ENCODE measurements around the gene TGDS. TPM values are rescaled to one million over a fixed set of nuclear protein-coding genes. Genes with fewer than 3 reads are reported as not detected.
"Not testable (repeated sequence)": the region's sequence is repeated elsewhere in the genome, so short reads cannot be mapped to it uniquely, and the experiment has no call there.

TGDS gene, protein sequence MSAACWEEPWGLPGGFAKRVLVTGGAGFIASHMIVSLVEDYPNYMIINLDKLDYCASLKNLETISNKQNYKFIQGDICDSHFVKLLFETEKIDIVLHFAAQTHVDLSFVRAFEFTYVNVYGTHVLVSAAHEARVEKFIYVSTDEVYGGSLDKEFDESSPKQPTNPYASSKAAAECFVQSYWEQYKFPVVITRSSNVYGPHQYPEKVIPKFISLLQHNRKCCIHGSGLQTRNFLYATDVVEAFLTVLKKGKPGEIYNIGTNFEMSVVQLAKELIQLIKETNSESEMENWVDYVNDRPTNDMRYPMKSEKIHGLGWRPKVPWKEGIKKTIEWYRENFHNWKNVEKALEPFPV
- 21.6 TPM for total RNA-seq

GRCh38 chr13:94595950-94596574 is at the start of gene TGDS:
Gene TGDS (minus strand): TSS chr13:94596152. CDS start chr13:94596136, 16 bp downstream.
- peak; percentile 91 for DNase-seq

GRCh38 chr13:94641409-94641941 is 45.5 kb upstream of the TGDS start:
- DNase-seq = peak; percentile 75

DNA sequence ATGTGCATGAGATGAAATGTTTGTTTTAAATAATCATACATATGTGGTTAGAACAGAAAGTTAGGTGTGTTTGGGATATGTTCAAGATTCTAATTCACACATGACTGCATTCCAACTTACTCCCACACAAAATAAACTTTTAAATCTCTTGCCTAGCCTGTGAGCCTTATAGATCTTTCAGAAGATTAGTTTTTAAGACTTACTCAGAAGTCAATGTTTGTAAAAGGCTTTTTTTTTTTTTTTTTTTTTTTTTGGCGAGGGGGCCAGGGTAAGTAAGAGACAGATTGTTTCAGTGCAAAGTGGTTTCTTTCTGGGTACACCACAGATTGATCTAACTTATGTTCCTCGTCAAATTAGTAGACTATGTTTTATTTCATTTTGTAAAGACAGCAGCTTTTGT is 44.8 kb upstream of the TGDS start:
- no peak for DNase-seq

GRCh38 chr13:94637677-94638076 is 41.7 kb upstream of the TGDS start:
- DNase-seq = not testable (repeated sequence)

- no peak for DNase-seq
Measured at GRCh38 chr13:94636942-94637578, 41.1 kb upstream of the TGDS start.

- not testable (repeated sequence) for DNase-seq
Measured at GRCh38 chr13:94636096-94636495, 40.1 kb upstream of the TGDS start.

- no peak for DNase-seq
Measured at GRCh38 chr13:94632226-94632980, 36.5 kb upstream of the TGDS start.

DNA sequence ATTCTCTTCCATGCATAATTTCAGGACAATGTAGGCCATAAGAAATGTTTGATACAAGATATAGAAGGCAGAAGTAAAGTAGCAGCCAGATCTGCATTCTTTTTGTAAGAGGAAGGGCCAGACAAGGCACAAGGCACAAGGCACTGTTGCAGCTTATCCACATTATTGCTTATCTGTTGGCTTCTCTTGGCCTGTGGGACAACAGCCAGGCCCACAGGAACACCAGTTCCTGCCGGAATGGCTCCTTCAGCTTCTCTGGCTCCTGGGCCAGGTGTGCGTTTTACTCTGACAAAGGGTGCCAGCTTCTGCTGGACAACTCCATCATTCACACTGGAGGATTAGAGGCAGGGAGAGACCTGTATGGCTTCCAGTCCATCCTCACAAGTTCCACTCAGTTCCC is 34.9 kb upstream of the TGDS start:
- DNase-seq = no peak

GRCh38 chr13:94623316-94623715 is 27.4 kb upstream of the TGDS start:
- no peak for DNase-seq

DNA sequence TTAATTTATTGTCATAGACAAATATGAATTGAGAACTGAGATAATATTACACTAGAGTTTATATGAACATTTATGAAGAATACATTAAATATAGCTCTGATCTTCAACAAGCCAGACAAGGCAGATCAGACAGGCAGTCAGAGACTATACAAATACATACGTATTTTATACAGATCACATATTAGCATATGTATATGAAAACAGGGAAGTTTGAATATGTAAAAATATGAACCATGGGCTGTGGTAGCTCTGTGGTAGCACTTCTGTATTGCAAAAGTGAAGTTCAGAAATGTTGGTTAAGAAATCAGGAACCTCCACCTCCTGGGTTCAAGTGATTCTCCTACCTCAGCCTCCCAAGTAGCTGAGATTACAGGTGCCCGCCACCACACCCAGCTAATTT is 26.4 kb upstream of the TGDS start:
- DNase-seq = no peak

- no peak for DNase-seq
Measured at GRCh38 chr13:94620286-94620896, 24.4 kb upstream of the TGDS start.

DNA sequence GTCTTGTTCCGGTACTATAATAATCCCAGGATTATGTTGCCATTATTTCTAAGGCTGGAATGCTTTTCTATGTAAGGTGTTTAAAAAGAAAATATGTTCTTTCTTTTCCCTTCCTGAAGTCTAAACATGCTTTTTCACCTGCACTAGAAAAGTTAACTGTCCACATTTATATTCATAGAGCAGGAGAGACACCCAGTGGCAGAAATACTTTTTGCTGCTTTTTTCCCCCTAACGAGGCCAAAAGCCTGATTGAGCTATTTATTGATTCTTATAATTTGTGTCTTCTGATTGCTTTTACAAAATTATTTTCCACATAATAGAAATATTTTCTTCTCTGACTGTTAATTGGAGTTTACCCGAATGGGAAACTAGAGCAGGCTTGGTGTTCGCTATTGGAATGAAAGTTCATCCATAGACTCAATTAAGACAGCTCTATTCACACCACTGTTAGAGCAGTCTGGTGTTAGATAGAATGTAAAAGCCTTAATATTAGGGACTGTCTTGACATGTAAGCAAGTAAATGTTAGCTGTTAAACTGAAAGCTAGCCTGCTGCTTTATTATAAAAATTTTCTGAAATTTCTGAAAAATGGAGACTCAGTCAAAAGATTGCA is 21.5 kb upstream of the TGDS start:
- DNase-seq = no peak

- DNase-seq = no peak
Measured at GRCh38 chr13:94613051-94613450, 17.1 kb upstream of the TGDS start.

DNA sequence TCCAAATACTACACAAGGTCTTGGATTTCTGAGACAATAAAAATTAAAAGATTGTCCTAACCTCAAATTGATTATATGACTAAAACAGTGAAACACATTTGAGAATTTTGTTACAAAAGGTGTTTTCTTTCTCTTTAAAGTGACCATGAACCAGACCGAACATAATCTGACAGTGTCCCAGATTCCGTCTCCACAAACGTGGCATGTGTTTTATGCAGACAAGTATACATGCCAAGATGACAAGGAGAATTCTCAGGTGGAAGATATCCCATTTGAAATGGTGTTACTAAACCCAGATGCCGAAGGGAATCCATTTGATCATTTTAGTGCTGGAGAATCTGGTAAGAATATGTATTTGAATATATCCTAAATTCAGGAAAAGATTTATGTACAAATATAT is 16.1 kb upstream of the TGDS start:
- no peak for DNase-seq

GRCh38 chr13:94610475-94610874 is 14.5 kb upstream of the TGDS start:
- no peak for DNase-seq

DNA sequence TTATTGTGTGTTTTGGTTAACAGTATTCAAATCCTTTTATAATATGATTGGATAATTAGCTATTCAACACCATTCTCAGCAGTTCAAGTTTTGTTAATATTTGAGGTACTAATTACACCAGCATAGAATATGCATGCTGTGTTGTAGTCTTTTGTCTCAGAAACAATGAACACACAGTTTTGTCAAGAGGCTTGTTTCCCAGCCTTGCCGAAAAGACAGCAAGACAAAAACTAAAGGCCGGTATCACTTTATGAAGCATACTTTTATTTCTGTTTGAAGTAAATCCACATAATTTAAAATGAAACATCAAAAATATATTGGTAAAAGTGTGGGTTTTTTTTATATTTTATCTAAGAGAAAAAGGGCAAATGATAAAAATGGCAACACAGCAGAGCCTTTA is 13.2 kb upstream of the TGDS start:
- DNase-seq = no peak

DNA sequence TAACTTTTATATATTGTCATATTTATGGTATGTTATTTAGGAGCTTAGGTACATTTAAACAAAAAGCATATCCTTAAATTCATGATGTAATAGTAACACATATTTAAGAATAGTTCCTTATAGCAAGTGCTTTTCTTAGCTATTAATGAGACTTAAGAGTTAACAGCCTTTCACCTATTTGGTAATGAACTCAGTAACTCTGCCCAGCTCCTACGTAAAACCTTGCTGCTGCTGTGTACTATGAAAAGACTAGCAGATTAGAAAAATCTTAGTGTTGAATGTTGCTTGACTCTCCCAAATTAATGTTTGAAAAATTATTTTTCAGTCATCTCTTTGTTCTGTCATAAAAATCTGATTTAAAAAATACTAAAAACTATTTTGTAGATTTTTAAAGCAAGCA is 12.6 kb upstream of the TGDS start:
- no peak for DNase-seq

DNA sequence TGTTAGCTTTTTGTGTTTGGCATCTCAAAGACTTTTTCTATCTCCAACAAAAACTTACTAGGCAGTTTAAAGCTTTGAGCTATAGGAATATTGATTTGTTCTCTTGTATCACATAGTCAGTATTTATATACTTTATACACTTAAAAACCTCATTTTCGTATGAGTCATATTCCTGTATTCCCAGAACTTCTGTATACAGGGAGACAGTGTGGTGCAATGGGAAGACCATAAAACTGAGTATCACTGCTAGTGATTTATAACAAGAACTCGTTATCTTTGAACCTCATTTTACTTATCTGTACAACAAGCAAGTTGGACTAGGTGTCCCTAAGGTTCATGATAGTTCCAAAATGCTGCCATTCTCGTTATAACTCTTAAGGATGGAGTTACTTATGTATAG is 12.0 kb upstream of the TGDS start:
- no peak for DNase-seq

DNA sequence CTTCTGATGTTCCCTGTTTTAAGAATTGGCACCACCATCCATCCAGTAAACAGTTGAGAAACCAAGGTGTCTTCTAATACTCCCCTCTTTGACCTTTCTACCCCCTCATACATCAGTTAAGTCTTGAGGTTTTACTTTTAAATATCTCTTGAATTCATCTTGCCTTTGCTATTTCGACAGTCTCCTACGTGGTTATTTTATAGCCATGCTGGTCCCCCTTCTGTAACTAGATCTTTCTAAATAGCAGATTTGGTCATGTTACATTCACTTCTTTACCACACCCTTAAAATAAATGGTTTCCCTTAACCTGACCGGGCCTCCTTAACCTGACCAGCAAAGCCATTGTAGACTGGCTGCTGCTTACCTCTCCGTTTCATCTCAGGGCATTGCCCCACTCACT is 11.1 kb upstream of the TGDS start:
- DNase-seq = no peak

DNA sequence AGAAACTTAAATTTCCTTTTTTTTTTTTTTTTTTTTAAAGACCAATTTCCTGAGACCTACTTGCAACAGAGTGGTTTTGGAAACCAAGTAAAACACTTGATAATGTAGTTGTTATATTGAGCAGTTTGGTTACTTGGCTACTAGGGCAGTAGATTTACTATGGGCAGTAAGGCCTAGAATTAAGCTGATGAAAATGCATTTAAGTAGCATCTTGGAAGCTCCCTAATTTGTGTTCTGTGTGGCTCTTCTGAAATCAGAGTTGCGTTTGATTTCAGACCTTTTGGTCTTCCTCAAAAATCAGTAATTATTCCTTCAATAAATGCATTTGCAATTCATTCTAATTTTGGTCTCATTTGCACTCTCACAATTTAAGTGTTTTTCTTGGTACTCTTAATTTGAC is 6.5 kb upstream of the TGDS start:
- peak; percentile 40 for DNase-seq
